ENCODE measurements around the gene SREBF2.

DNA sequence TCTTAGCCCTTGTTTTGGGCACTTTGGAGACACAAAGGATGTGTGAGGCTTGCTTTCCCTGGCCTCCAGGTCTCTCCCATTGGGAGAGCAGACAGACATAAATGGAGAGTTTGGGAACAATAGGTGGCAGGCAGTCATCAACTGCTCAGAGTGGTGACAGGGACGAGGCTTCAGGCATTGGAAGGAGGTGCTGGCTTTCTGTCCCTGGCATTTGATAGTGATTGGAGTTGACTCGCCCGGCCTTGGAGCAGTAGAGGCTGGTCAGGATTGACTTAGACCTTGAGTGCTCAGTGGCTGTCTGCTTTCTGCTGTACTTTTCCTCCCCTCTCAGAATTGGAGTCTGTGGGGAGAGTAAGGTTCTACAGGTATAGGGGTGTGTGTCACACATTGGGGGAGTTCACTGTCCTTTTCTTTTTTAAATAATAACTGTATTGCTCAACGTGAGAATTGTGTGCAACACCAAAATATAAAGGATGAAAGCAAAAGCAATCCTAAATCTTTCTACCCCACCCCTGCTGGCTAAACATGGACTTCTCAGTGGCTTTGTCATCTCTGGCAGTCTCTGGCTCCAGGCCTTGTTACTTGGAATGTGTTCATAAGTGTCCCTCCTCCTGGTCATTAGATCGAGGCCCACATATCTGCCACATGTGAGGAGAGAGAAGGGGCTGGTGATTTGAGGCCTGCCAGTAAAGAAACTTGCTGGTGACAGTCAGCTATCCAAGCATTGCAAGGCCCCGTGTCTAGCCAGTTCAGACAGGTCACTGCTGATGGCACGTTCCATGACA, 60.9 kb downstream of the SREBF2 start:
- no peak for TF ChIP-seq POLR2A (IDR thresholded peaks at IDR 0.05)
- TF ChIP-seq, protein P1, sequence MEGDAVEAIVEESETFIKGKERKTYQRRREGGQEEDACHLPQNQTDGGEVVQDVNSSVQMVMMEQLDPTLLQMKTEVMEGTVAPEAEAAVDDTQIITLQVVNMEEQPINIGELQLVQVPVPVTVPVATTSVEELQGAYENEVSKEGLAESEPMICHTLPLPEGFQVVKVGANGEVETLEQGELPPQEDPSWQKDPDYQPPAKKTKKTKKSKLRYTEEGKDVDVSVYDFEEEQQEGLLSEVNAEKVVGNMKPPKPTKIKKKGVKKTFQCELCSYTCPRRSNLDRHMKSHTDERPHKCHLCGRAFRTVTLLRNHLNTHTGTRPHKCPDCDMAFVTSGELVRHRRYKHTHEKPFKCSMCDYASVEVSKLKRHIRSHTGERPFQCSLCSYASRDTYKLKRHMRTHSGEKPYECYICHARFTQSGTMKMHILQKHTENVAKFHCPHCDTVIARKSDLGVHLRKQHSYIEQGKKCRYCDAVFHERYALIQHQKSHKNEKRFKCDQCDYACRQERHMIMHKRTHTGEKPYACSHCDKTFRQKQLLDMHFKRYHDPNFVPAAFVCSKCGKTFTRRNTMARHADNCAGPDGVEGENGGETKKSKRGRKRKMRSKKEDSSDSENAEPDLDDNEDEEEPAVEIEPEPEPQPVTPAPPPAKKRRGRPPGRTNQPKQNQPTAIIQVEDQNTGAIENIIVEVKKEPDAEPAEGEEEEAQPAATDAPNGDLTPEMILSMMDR (IDR thresholded peaks at IDR 0.05): no peak

Data from uterus (tissue), 2 donors.